ENCODE measurements around the gene EIF4E2.

EIF4E2 gene

GRCh38 chr2:232598293-232598692 lies 47.8 kb downstream of the EIF4E2 start:
- Histone ChIP-seq H3K79me2 (ENCODE audit: insufficient read depth, low read length) (no peaks in the 10 kb centered on the region), H3K27ac (ENCODE audit: low read depth, low read length, poor library complexity, severe bottlenecking) (no peak overlapping the region), H3K36me3 (ENCODE audit: insufficient read depth, low read length) (no peaks in the 10 kb centered on the region), H2AFZ (ENCODE audit: low read length) (no peak overlapping the region), H3K4me3 (ENCODE audit: low read depth, low read length, poor library complexity, severe bottlenecking) (no peak overlapping the region), H3K4me1 (ENCODE audit: insufficient read depth, low read length, severe bottlenecking) (no peaks in the 10 kb centered on the region), H3K9me3 (ENCODE audit: low read length) (no peaks in the 10 kb centered on the region), H3K9ac (ENCODE audit: low read length) (no peak overlapping the region), H3K9me2 (ENCODE audit: low read depth, low read length) (no peaks in the 10 kb centered on the region), H3K27me3 (ENCODE audit: insufficient read depth, low read length) (peaks cover 3% of the 10 kb centered on the region), H4K20me1 (ENCODE audit: insufficient read depth, low read length) (no peaks in the 10 kb centered on the region), H3F3A (ENCODE audit: insufficient read depth, low read length) (no peaks in the 10 kb centered on the region), H3K4me2 (ENCODE audit: low read length) (no peak overlapping the region)
- TF ChIP-seq CTCF (IDR thresholded peaks at IDR 0.05; ENCODE audit: low read length), result no peak
- no peak for TF ChIP-seq EZH2 (IDR thresholded peaks at IDR 0.05; ENCODE audit: borderline replicate concordance, low read length)

- H3K4me2 ChIP-seq (ENCODE audit: low read length), result no peak overlapping the region
- H3K36me3 ChIP-seq (ENCODE audit: insufficient read depth, low read length), result no peaks in the 10 kb centered on the region
- TF ChIP-seq EZH2 (IDR thresholded peaks at IDR 0.05; ENCODE audit: borderline replicate concordance, low read length), result no peak
- no peak for TF ChIP-seq CTCF (IDR thresholded peaks at IDR 0.05; ENCODE audit: low read length)
- H3K9ac ChIP-seq (ENCODE audit: low read length), result no peak overlapping the region
- no peak overlapping the region for H3K4me3 ChIP-seq (ENCODE audit: low read depth, low read length, poor library complexity, severe bottlenecking)
- H3K9me3 ChIP-seq (ENCODE audit: low read length), result no peaks in the 10 kb centered on the region
- no peaks in the 10 kb centered on the region for H4K20me1 ChIP-seq (ENCODE audit: insufficient read depth, low read length)
- no peaks in the 10 kb centered on the region for H3K4me1 ChIP-seq (ENCODE audit: insufficient read depth, low read length, severe bottlenecking)
- H2AFZ ChIP-seq (ENCODE audit: low read length), result no peak overlapping the region
- no peak overlapping the region for H3K27ac ChIP-seq (ENCODE audit: low read depth, low read length, poor library complexity, severe bottlenecking)
- peaks cover 3% of the 10 kb centered on the region for H3K27me3 ChIP-seq (ENCODE audit: insufficient read depth, low read length)
- no peaks in the 10 kb centered on the region for H3F3A ChIP-seq (ENCODE audit: insufficient read depth, low read length)
- no peaks in the 10 kb centered on the region for H3K79me2 ChIP-seq (ENCODE audit: insufficient read depth, low read length)
- H3K9me2 ChIP-seq (ENCODE audit: low read depth, low read length), result no peaks in the 10 kb centered on the region
These were observed 49.7 kb downstream of the EIF4E2 start for GRCh38 chr2:232600053-232600773.

- no peaks in the 10 kb centered on the region for H3K9me3 ChIP-seq (ENCODE audit: low read length)
- H4K20me1 ChIP-seq (ENCODE audit: insufficient read depth, low read length), result no peaks in the 10 kb centered on the region
- H3K4me3 ChIP-seq (ENCODE audit: low read depth, low read length, poor library complexity, severe bottlenecking), result no peak overlapping the region
- no peaks in the 10 kb centered on the region for H3K27me3 ChIP-seq (ENCODE audit: insufficient read depth, low read length)
- no peaks in the 10 kb centered on the region for H3K79me2 ChIP-seq (ENCODE audit: insufficient read depth, low read length)
- no peak overlapping the region for H2AFZ ChIP-seq (ENCODE audit: low read length)
- no peak overlapping the region for H3K4me2 ChIP-seq (ENCODE audit: low read length)
- H3K4me1 ChIP-seq (ENCODE audit: insufficient read depth, low read length, severe bottlenecking), result peaks cover 4% of the 10 kb centered on the region
- TF ChIP-seq CTCF (IDR thresholded peaks at IDR 0.05; ENCODE audit: low read length) (no peak), EZH2 (IDR thresholded peaks at IDR 0.05; ENCODE audit: borderline replicate concordance, low read length) (no peak)
- no peak overlapping the region for H3K9ac ChIP-seq (ENCODE audit: low read length)
- H3F3A ChIP-seq (ENCODE audit: insufficient read depth, low read length), result no peaks in the 10 kb centered on the region
- no peak overlapping the region for H3K27ac ChIP-seq (ENCODE audit: low read depth, low read length, poor library complexity, severe bottlenecking)
- no peaks in the 10 kb centered on the region for H3K9me2 ChIP-seq (ENCODE audit: low read depth, low read length)
- H3K36me3 ChIP-seq (ENCODE audit: insufficient read depth, low read length), result no peaks in the 10 kb centered on the region
These were observed 52.8 kb downstream of the EIF4E2 start for GRCh38 chr2:232603283-232603682.

Data from OCI-LY1 (cell line).